GM21367 (cell line): ENCODE measurements around the gene ZHX3.

Experiments used
- ATAC-seq: cut with Tn5 transposase; IDR thresholded peaks from one replicate; pipeline ENCODE4 v1.9.1; 2021; ENCODE audit not compliant: unreplicated experiment

The ZHX3 gene

DNA sequence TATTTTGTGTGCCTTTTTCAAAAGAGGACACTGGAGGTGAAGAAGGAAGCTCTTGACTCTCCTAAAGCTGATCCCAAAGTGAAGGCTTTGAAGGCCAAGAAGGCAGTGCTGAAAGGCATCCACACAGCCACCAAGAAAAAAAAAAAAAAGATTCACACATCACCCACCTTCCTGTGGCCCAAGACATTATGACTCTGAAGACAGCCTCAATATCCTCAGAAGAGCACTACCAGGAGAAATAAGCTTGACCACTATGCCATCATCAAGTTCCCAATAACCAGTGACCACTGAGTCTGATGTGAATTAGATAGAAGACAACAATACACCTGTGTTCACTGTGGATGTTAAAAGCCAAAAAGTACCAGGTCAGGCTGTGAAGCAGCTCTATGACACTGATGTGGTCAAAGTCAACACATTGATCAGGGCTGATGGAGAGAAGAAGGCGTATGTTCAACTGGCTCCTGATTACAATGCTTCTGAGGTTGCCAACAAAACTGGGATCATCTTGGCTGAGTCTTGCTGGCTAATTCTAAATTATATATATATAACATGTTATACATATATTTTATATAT, 120.8 kb downstream of the ZHX3 start:
- no peak for ATAC-seq

DNA sequence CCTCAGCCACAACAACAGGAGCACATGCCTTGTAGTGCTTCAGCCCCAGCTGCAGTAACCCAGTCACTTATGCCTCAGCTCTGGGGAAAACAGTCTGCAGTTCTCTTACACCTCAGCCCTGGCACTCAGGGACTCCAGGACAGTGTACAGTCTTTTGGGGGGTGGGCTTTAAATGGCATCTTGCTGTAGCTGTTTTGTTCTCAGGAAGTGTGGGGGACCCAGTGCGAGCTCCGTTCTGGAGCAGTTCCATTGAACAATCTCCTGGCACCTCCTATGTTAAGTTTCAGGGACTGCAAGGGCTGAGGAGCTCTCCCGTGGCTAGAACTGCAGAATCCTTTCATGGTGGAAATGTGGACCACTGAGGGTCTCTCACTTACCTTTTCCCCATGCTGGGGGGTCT, 125.0 kb downstream of the ZHX3 start:
- no peak for ATAC-seq

DNA sequence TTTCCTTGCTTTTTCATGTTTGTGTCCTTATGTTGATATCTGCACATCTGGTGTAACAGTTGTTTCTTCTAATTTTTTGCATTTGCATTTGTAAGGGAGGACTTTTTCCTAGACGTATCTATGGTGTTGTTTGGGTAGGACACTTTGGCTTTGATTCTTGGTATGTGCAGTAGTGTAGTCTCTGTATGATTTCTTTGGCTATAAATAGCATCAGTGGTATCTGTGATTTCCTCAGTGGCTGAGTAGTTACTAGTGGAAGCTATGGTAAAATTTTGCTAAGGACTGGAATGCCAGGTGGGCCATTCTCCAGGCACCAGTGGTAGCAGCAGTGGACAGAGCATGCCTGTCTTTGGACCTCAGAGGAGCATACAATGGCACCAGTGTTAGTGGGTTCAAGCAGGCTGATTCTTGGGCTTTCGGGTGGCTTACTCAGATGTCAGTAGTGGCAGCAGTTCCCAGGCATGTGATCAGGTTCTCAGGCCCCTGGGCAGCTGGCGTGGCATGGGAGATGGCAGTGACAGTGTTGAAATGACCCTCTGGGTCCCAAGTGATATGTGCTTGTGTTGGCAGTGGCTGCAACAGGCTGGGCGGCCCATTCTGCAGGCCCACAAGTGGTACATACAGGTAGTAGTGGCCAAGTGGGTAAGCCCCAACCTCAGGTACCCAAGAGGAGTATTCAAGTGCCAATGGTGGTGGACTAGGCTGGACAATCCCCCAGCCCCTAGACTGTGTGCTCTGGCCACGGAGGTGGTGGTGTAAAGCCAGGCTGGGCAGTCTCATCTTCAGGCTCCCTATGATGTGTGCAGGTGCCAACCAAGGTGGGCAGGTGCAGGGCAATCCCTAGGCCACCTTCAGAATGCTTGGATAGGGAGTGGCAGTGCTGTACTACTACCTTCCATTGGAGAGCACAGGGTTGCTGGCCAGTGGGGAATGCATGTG, 125.7 kb downstream of the ZHX3 start:
- ATAC-seq: no peak

- no peak for ATAC-seq
Observed at GRCh38 chr20:41187668-41188067, 129.9 kb downstream of the ZHX3 start.

GRCh38 chr20:41185013-41185757, 132.3 kb downstream of the ZHX3 start:
- no peak for ATAC-seq

- no peak for ATAC-seq
Observed at GRCh38 chr20:41183831-41184230, 133.7 kb downstream of the ZHX3 start.

GRCh38 chr20:41183391-41183790, 134.1 kb downstream of the ZHX3 start:
- ATAC-seq: no peak

DNA sequence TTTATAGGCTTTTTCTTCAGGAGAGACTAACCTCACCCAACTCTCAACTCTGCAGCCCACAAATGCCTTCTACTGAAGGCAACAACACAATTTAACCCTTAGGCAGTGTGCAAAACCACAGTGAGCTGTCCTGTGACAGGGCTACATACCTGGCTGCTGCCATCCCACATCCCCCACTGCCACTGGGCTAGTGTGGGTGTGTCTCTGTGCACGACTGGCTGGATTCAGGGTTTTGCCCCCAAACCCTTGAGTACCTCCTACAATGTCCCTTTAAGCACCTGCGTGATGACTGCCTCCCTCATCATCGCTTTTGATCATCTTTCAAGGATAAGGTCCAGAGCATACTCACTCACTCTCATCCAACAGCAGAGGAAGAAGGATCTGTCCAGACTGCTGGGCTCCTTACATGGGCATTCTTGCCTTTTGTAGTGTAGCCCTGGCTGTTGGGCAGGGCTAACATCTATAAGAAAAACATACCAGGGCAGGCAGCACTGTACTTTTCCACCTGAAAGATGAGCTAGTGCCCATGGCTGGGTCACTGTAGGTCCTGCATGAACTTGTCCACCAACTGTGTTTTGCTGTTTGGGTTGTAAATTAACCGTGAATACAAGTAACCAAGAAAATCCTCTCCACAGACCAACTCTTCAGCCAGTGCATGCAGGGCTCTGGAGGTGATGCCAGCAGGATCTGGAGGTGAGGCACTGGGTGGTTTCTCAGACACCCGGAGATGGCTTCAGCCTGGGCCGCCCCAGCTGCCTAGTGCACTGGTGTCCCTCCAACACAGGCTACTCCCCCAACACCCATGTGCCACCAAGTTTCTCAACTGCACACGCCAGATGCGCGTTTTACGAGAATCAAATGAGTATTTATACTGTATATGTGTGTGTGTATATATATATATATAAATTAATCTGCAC, 135.0 kb downstream of the ZHX3 start:
- no peak for ATAC-seq

- ATAC-seq: no peak
Observed at GRCh38 chr20:41181567-41181966, 136.0 kb downstream of the ZHX3 start.

DNA sequence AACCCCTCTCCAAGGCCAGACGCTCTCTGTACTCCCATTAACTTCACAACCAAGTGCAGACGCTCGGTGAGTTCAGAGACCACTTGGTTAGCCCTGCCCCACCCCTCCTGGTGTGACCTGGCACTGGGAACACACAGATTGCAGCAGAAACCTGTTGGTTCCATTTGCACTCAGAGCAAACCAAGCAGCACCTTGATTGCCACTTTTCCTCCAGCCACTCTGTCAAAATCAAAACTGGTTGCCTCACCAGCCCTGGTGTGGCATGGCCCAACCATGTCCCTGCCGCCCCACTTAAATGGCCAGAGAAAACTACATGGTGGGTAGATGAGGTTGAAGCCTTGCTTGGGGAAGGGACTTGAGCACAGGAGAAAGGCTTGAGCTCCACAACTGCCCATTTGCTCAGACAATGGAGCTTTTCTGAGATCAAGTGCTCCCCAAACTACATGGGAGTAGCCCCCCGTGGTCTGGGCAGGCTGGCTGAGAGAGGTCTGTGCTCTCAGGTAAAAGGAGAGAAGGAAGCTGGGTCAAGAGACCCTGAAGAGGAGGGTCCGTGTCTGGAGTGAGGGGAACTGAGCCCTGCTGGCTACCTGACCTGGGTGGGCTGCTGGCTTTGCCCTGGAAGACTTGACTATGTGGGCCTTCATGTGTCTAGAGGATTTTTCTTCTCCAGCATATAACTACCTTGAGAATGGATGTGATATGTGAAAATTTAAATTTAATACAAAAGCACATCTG, 136.8 kb downstream of the ZHX3 start:
- ATAC-seq: no peak

DNA sequence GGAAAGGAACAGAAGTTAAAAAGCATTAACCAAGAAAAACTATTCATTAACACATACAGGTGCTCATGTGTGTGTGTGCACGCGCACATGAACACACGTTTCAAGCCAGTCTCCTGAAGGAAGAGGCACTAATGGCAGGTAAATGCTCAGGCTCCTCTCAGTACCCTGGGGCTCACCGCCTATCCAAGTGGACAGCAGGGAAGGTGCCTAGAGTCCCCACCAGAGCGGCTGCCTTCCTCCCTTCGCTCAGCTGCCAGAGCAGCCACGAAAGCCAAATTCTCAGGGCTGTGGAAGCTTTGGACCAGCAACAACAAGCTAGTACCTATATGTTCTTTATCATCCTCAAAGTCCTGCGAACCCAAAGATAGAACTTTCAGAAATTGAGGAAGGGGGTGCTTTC, 137.6 kb downstream of the ZHX3 start:
- no peak for ATAC-seq

- no peak for ATAC-seq
Observed at GRCh38 chr20:41178904-41179432, 138.6 kb downstream of the ZHX3 start.

- ATAC-seq: no peak
Observed at GRCh38 chr20:41178495-41178894, 139.0 kb downstream of the ZHX3 start.

DNA sequence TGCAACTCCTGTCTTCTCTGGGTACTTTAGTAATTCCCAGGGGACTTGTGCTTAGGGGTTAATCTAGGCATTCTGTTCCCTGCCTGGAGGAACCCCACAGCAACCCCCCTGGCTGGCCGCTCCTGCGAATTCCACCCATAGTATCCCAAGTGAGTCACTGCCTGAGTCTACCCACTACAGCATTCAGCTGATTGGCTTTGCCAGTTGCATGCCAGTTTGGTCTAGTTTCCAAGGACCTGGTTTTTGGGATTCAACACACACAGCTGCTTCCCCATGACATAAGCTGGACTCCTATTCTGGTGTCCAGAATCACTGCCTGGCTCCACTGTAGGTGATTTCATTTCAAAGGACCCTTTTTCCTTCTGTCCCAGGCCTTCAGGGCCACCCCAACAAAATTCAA, 139.9 kb downstream of the ZHX3 start:
- ATAC-seq: no peak

GRCh38 chr20:41176711-41177552, 140.6 kb downstream of the ZHX3 start:
- ATAC-seq: no peak

- no peak for ATAC-seq
Observed at GRCh38 chr20:41175727-41176330, 141.7 kb downstream of the ZHX3 start.

- no peak for ATAC-seq
Observed at GRCh38 chr20:41175201-41175651, 142.3 kb downstream of the ZHX3 start.

GRCh38 chr20:41174782-41175181, 142.7 kb downstream of the ZHX3 start:
- ATAC-seq: no peak
